H1 (cell line): ENCODE measurements around the gene SMOC2.

Experiments used
- FOSL1 ChIP-seq: IDR thresholded peaks from 2 replicates; pipeline ENCODE4 v1.6.1; 2011; ENCODE audit warnings: mild to moderate bottlenecking, low read depth, low read length, moderate library complexity; ENCODE audit not compliant: insufficient read depth
- JUN ChIP-seq: IDR thresholded peaks from 2 replicates; pipeline ENCODE4 v1.6.1; 2011; ENCODE audit warnings: low read depth, mild to moderate bottlenecking, improper control_type of control experiment, low read length
- KDM1A ChIP-seq: fragments of 200-600, 300-600 bp; sonication (generic); IDR thresholded peaks from 2 replicates; pipeline ENCODE4 v1.7.1; 2016; ENCODE audit warnings: mild to moderate bottlenecking, low read length, borderline replicate concordance
- MAFK ChIP-seq: IDR thresholded peaks from 2 replicates; pipeline ENCODE4 v1.6.1; 2012; ENCODE audit warnings: low read depth, mild to moderate bottlenecking, improper control_type of control experiment, low read length
- POLR2AphosphoS5 ChIP-seq: IDR thresholded peaks from 2 replicates; pipeline ENCODE4 v1.6.1; 2011; ENCODE audit warnings: low read depth, low read length
- RAD21 ChIP-seq, 2 experiments: IDR thresholded peaks in 1 of 2; conservative IDR thresholded peaks in 1 of 2; 2 replicates each; pipeline ENCODE4 v1.6.1; 2011; ENCODE audit warnings: low read depth in 2 of 2, low read length in 2 of 2, improper control_type of control experiment in 1 of 2, inconsistent platforms in 1 of 2, mild to moderate bottlenecking in 1 of 2, moderate library complexity in 1 of 2
- RXRA ChIP-seq: IDR thresholded peaks from 2 replicates; pipeline ENCODE4 v1.6.1; 2011; ENCODE audit warnings: low read depth, mild to moderate bottlenecking, low read length, moderate library complexity; ENCODE audit not compliant: insufficient read depth
- SIN3A ChIP-seq, 2 experiments: IDR thresholded peaks in 1 of 2; conservative IDR thresholded peaks in 1 of 2; 2 replicates each; pipeline ENCODE4 v1.6.1; 2011 to 2012; ENCODE audit warnings: low read length in 2 of 2, improper control_type of control experiment in 1 of 2, low read depth in 1 of 2, mild to moderate bottlenecking in 1 of 2
- TEAD4 ChIP-seq: IDR thresholded peaks from 2 replicates; pipeline ENCODE4 v1.6.1; 2012; ENCODE audit warnings: low read depth, low read length, inconsistent platforms, mixed read lengths
- TF ChIP-seq, protein P1 (sequence below), 3 experiments: IDR thresholded peaks; 1 replicate in 2 of 3; 2 replicates in 1 of 3; pipeline versions ENCODE4 v1.5.1 to v1.6.1; 2011; ENCODE audit warnings: low read length in 3 of 3, mild to moderate bottlenecking in 3 of 3, inconsistent platforms in 2 of 3, low read depth in 1 of 3, moderate library complexity in 1 of 3; ENCODE audit not compliant: insufficient read depth in 1 of 3; ENCODE audit errors: control extremely low read depth in 1 of 3
- TF ChIP-seq, protein P2 (sequence below): IDR thresholded peaks from 2 replicates; pipeline ENCODE4 v1.6.1; 2012; ENCODE audit warnings: inconsistent platforms
- TF ChIP-seq, protein P3 (sequence below): IDR thresholded peaks from 2 replicates; pipeline ENCODE4 v1.6.1; 2011; ENCODE audit warnings: low read length, improper control_type of control experiment
- TF ChIP-seq, protein P4 (sequence below): IDR thresholded peaks from 2 replicates; pipeline ENCODE4 v1.6.1; 2011; ENCODE audit warnings: low read depth, mild to moderate bottlenecking, low read length; ENCODE audit not compliant: insufficient read depth

DNA sequence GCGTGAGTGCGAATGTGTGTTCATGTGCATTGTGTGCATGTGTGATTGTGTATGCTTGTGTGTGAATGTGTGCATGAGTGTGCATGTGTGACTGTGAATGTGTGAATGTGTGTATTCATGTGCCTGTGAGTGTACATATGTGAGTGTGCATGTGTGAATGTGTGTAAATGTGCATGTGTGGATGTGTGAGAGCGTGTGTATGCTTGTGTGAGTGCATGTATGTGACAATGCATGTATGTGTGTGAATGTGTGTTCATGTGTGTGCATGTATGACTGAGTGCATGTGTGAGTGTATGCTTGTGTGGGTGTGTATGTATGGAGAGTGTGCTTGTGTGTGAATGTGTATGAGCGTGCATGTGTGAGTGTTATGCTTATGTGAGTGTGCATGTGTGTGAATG lies 77.4 kb downstream of the SMOC2 start:
- no peak for TF ChIP-seq FOSL1
- TF ChIP-seq, protein P1, sequence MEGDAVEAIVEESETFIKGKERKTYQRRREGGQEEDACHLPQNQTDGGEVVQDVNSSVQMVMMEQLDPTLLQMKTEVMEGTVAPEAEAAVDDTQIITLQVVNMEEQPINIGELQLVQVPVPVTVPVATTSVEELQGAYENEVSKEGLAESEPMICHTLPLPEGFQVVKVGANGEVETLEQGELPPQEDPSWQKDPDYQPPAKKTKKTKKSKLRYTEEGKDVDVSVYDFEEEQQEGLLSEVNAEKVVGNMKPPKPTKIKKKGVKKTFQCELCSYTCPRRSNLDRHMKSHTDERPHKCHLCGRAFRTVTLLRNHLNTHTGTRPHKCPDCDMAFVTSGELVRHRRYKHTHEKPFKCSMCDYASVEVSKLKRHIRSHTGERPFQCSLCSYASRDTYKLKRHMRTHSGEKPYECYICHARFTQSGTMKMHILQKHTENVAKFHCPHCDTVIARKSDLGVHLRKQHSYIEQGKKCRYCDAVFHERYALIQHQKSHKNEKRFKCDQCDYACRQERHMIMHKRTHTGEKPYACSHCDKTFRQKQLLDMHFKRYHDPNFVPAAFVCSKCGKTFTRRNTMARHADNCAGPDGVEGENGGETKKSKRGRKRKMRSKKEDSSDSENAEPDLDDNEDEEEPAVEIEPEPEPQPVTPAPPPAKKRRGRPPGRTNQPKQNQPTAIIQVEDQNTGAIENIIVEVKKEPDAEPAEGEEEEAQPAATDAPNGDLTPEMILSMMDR (IDR thresholded peaks at IDR 0.05; ENCODE audit: control extremely low read depth in 1 of 3, insufficient read depth in 1 of 3, low read depth in 1 of 3, low read length in 3 of 3) = no peak
- TF ChIP-seq KDM1A = no peak
- no peak for TF ChIP-seq RAD21 (IDR thresholded peaks at IDR 0.05 in 1 of 2, conservative IDR thresholded peaks at IDR 0.05 in 1 of 2; ENCODE audit: low read depth in 2 of 2, low read length in 2 of 2)
- TF ChIP-seq SIN3A (conservative IDR thresholded peaks at IDR 0.05 in 1 of 2, IDR thresholded peaks at IDR 0.05 in 1 of 2; ENCODE audit: low read depth in 1 of 2, low read length in 2 of 2) = no peak
- TF ChIP-seq TEAD4 = no peak
- TF ChIP-seq, protein P2, sequence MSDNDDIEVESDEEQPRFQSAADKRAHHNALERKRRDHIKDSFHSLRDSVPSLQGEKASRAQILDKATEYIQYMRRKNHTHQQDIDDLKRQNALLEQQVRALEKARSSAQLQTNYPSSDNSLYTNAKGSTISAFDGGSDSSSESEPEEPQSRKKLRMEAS = no peak
- TF ChIP-seq MAFK = no peak
- TF ChIP-seq RXRA = no peak
- no peak for TF ChIP-seq POLR2AphosphoS5
- TF ChIP-seq, protein P3, sequence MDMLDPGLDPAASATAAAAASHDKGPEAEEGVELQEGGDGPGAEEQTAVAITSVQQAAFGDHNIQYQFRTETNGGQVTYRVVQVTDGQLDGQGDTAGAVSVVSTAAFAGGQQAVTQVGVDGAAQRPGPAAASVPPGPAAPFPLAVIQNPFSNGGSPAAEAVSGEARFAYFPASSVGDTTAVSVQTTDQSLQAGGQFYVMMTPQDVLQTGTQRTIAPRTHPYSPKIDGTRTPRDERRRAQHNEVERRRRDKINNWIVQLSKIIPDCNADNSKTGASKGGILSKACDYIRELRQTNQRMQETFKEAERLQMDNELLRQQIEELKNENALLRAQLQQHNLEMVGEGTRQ = no peak
- no peak for TF ChIP-seq JUN
- TF ChIP-seq, protein P4, sequence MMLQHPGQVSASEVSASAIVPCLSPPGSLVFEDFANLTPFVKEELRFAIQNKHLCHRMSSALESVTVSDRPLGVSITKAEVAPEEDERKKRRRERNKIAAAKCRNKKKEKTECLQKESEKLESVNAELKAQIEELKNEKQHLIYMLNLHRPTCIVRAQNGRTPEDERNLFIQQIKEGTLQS = no peak
